HL-60 (cell line): Measurements from ENCODE around the gene PRKD2.

ENCODE experiments used
- DNase-seq, 2 experiments: peaks; one replicate each; pipeline ENCODE4 v3.0.0-alpha.2; 2010 to 2020; ENCODE audit warnings: low read depth in 1 of 2, low spot score in 1 of 2
- H3K27ac ChIP-seq: fragments of 250-450 bp; sonication (Bioruptor Pico); replicated peaks from 2 replicates; pipeline ENCODE4 v1.5.1; 2020; ENCODE audit warnings: mild to moderate bottlenecking, moderate library complexity
- H3K27me3 ChIP-seq: fragments of 250-450 bp; sonication (Bioruptor Pico); 2 replicates; pipeline ENCODE4 v1.5.1; 2021; ENCODE audit warnings: mild to moderate bottlenecking, moderate library complexity; ENCODE audit not compliant: insufficient read depth, poor library complexity, severe bottlenecking
- H3K4me3 ChIP-seq: replicated peaks from 2 replicates; pipeline ENCODE4 v1.5.1; 2011; ENCODE audit warnings: mild to moderate bottlenecking, control low read depth, low read length; ENCODE audit not compliant: insufficient read depth
- CTCF ChIP-seq: IDR thresholded peaks from one replicate; pipeline ENCODE4 v1.5.1; 2011; ENCODE audit warnings: low read length, control low read depth, inconsistent platforms; ENCODE audit not compliant: insufficient read depth
- GABPA ChIP-seq: IDR thresholded peaks from 2 replicates; pipeline ENCODE4 v1.6.1; 2012; ENCODE audit warnings: low read depth
- POLR2AphosphoS5 ChIP-seq: IDR thresholded peaks from 2 replicates; pipeline ENCODE4 v1.6.1; 2012; ENCODE audit warnings: low read depth
- REST ChIP-seq: IDR thresholded peaks from 2 replicates; pipeline ENCODE4 v1.6.1; 2012; ENCODE audit warnings: low read depth; ENCODE audit not compliant: insufficient replicate concordance
- SPI1 ChIP-seq: IDR thresholded peaks from 2 replicates; pipeline ENCODE4 v1.6.1; 2012; ENCODE audit warnings: low read depth, mild to moderate bottlenecking, borderline replicate concordance

The PRKD2 gene

GRCh38 chr19:46741447-46741846, 24.5 kb upstream of the PRKD2 start:
- TF ChIP-seq GABPA: no peak
- no peak for TF ChIP-seq SPI1
- no peak for TF ChIP-seq CTCF
- TF ChIP-seq POLR2AphosphoS5: no peak
- no peak for TF ChIP-seq REST
- H3K4me3 ChIP-seq: no peak overlapping the region
- DNase-seq: no peak
- H3K27me3 ChIP-seq: no peaks in the 10 kb centered on the region
- H3K27ac ChIP-seq: no peak overlapping the region

- TF ChIP-seq SPI1 (no peak), REST (no peak), GABPA (no peak), CTCF (no peak), POLR2AphosphoS5 (no peak)
- Histone ChIP-seq H3K27ac (no peak overlapping the region), H3K4me3 (no peak overlapping the region), H3K27me3 (no peaks in the 10 kb centered on the region)
- no peak for DNase-seq
Measured at GRCh38 chr19:46739290-46739771, 22.4 kb upstream of the PRKD2 start.

GRCh38 chr19:46737761-46738171, 20.9 kb upstream of the PRKD2 start:
- Histone ChIP-seq H3K27ac (no peak overlapping the region), H3K4me3 (no peak overlapping the region), H3K27me3 (no peaks in the 10 kb centered on the region)
- DNase-seq: no peak
- TF ChIP-seq REST: no peak
- no peak for TF ChIP-seq POLR2AphosphoS5
- no peak for TF ChIP-seq SPI1
- no peak for TF ChIP-seq CTCF
- TF ChIP-seq GABPA: no peak
